ENCODE results near the gene OTUB2.

DNA sequence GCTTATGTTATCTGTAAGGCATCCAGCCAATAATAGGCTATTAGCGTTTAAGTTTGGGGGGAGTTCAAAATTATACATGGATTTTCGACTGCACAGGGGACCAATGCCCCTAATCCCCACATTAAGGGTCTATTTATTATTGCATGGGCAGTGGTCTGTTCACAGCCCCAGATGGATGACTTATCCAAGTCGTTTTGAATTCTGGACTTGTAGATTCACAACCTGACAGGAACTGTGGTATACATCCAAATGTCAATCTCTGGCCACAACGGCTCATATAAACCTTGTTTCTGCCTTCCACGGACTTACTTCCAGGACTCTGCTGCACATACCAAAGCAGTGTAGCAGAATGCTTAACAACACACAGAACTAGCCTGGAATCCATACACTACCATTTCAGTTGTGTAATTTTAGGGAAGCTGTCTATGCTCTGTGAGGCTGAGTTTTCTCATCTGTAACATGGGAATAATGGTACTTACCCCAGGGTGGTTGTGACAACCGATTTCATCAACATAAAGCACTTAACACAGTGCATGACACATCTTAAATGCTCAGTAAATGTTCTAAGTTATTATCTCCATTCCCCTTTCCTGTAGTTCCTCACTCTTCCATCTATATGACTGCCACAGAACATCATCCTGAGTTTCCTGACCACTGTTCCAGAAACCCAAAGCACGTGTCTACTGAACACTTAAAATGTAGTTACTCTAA, 51.1 kb downstream of the OTUB2 start:
- TF ChIP-seq, protein P1, sequence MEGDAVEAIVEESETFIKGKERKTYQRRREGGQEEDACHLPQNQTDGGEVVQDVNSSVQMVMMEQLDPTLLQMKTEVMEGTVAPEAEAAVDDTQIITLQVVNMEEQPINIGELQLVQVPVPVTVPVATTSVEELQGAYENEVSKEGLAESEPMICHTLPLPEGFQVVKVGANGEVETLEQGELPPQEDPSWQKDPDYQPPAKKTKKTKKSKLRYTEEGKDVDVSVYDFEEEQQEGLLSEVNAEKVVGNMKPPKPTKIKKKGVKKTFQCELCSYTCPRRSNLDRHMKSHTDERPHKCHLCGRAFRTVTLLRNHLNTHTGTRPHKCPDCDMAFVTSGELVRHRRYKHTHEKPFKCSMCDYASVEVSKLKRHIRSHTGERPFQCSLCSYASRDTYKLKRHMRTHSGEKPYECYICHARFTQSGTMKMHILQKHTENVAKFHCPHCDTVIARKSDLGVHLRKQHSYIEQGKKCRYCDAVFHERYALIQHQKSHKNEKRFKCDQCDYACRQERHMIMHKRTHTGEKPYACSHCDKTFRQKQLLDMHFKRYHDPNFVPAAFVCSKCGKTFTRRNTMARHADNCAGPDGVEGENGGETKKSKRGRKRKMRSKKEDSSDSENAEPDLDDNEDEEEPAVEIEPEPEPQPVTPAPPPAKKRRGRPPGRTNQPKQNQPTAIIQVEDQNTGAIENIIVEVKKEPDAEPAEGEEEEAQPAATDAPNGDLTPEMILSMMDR (conservative IDR thresholded peaks at IDR 0.05): no peak
- no peak for TF ChIP-seq ZFX (IDR thresholded peaks at IDR 0.05)

All from C4-2B (cell line).